HG02885 (cell line): ENCODE measurements around the gene ASXL3.

Source experiments
- ATAC-seq: cut with Tn5 transposase; IDR thresholded peaks from one replicate; pipeline ENCODE4 v1.9.1; 2021; ENCODE audit warnings: mild to moderate bottlenecking; ENCODE audit not compliant: unreplicated experiment, poor library complexity

The ASXL3 gene

DNA sequence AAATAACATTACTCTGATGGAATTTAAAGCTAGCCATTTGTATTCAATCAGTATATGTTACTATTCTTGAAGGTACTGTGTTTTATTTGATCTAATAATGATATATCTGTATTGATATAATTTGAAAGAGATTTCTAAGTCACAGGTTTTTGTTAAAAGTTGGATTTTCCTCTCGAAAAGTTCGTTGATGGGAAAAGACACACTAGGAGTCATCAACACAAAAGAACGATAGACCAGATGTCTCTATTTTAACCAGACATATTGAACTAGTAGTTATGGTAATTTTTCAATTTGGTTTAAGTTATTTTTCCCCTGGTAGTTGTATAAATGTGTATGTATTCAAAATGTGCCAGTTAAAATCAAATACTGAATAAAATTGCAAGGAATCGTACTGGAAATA, 2.5 kb downstream of the ASXL3 start:
- ATAC-seq, result no peak

DNA sequence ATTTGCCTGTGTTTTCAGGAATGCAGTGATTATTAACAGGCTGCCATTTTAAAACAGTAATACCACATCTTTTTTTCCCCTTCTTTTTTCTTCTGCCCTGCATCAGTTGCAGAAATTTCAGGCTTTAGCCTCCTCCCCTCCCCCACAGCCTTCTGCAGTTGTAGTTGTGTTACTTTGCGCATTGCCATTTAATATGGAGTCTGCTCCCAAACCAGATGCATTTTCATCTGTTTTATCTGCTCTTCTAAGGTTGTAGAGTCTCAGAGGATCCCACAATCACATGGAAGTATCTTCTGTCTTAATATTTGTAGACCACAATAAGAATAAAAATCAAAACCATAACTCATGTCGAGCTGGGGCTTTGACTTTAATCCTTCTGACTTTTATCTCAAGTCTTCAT, 3.8 kb downstream of the ASXL3 start:
- no peak for ATAC-seq

DNA sequence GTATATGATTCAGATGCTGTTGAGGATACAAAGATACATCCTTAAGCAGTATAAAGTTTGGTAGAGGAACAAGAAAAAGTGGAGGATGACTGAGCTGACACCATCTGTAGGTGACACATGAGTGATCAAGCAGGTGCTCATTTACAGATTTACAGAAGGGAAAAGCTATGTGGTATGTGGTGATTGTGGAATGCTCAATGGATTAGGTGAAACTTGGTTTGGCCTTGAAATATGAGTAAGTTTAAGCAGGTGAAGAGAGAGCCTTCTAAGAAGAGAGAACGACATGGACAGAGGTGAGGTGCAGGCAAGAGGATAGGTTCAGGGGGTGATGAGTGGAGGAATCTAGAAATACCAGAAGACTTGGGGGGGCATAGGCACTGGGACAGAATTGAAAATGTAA, 5.9 kb downstream of the ASXL3 start:
- no peak for ATAC-seq

DNA sequence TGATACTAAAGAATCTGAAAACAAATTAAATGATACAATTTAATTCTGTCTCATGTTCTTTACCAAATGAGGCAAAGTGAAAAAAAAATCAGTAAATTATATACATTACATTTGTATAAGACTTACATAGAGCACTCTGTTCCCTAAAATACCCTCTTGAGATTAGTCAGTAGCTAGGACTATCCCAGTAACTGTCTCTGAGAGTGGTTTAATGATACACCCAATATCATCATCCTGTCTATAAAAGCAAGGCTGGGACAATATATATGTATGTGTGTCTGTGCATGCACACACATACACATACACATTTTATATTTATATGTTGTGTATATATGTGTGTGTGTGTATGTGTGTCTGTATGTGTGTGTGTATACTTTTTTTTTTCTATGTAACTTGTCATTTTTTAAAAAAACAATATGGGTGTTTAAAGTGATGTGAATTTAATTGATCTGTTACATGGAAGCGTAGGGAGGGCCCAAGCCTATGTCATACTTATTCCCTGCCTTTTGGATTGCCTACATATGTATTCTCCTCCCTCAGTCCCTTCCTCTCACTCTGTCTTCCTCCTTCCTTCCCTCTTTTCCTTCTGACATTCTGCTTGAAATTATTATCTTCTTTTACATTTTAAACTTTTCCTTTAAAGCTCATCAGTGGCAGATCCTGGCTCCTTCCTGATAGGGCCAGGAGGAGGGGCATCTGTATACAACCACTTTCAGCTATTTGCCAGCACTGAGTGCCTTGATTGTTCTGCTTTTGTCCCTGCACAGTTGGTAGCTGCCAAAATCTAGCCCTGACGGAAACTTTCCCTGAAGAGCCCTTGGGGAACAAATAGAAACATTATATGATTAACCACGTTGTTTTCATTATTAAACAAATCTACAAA, 6.8 kb downstream of the ASXL3 start:
- ATAC-seq, result no peak

DNA sequence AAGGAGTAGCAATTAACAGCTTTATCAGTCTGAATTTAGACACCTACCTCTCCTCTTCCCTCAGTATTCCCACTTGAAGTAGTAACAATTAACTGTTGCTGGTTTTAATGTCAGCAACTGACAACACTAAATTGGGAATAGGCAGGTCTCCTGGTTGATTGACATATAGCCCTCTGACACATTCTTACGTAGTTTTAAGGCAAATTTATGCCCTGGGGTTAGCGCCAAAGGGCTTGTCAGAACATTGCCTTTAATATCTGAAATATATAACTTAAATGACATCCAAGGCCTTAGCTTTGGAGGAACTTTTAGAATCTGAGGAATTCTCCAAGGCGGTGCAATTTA, 7.4 kb downstream of the ASXL3 start:
- no peak for ATAC-seq

DNA sequence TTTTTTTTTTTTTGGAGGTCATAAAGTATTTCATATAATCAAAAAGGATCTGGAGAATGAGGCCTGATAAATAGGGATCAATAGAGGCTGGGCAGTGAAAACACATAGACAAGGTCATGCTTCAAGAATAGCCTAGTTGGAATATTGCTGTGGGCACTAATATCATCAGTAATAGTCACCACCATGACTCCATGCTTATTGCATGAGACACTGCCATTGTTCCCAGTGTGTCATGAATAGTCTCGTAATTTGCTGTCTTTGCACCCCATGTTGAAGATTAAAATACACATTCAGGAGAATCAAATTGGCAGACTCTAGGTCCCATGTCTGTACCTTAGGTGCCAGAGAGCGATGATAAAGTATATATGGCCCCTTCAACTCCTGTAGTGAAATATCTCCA, 10.3 kb downstream of the ASXL3 start:
- no peak for ATAC-seq

DNA sequence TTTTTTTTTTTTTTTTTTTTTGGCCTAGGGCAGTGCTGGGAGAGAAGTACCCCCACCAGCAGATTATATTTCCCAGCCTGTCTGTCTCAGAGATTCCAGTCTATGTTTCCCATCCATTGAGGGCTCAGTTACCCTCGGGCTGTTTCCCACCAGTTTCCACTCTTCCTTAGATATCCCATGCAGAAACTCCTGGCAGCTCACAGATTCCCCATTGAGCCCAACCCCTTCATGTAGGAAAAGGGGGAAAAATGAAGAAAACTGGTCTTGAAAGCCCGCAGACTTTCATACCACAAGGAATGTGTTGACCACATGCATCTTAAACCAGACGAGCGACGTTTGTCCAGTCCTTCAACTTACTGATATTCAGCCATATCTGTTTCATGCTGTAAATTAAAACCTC, 15.2 kb downstream of the ASXL3 start:
- no peak for ATAC-seq

DNA sequence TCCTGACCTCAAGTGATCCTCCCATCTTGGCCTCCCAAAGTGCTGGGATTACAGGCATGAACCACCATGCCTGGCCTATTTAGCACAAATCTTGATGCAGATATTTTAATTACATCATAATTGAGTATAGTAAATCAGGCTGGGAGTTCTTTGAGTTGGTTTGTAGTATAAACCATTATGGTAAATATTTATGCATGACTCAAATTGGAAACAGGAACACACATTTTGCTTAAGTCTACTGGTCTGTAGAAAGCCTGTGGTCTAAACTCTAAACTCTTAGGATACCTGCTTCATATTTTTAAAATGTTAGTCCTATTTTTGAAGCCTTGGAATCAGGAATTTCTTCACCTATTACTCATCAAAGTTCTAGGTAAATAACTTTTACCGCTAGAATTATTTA, 16.8 kb downstream of the ASXL3 start:
- ATAC-seq, result no peak

DNA sequence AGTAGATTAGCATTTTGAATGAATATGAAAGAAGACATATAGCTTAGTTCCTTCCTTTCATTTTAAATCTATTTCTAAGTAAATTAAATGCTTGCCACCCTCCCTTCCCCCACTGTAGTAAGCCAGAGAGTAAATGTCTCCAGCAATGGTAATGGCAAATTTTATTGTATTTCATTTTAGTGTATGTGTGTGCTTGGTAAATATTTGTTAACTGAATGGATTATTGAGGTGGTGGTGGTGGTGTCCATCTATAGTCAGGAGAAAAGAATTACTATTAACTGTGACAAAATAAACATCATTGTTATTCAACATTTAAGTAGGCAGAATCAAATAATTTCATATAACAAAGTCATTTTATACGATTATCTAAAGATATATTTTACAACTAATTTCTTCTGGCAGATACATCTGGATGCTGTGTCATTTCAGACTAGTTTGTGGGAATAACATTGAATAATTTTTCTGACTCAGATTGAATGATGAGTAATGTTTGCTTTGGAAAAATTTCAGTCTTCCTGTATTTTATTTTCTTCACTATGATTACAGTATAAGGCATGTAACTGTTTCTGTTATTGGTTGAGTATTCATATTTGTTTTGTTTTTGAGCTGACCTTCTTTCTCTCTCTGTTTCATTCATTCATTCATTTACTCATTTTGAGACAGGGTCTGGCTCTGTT, 18.3 kb downstream of the ASXL3 start:
- no peak for ATAC-seq

DNA sequence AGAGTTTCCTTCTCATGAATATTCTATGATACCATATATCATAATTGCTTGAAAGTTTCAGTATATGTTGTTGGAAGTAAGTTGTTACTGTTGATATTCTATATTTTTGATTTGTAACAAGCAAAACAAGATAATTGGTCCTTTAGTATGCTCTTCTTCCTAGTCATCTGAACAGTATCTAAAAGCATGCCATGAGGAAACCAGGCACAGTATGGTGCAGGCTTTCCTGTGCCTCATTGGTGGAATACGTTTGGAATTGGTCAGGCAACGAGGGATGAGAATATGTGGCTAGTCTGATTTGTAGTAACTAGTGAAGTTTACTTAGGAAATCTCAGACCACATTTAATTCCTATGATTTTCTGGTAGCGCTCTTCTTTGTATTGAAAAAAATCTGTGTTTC, 22.8 kb downstream of the ASXL3 start:
- ATAC-seq, result no peak

DNA sequence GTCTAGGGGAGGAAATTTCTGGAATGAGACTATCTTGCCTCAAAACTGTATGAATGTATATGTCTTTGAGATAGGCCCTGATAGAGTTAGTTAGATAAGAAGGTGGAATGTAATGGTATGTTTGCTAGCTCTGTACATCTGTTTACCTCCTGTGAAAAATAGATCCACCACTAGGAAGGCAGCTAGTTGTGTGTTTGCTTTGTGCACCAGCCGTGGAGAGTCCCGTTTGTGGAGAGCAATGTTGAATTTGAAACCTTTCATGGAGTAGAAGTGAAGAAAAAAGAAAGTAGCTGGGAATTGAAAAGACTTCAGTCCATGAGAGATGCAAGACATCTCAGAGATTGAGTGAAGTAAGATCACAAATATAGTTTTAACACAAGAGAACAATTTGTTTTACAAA, 25.4 kb downstream of the ASXL3 start:
- no peak for ATAC-seq

DNA sequence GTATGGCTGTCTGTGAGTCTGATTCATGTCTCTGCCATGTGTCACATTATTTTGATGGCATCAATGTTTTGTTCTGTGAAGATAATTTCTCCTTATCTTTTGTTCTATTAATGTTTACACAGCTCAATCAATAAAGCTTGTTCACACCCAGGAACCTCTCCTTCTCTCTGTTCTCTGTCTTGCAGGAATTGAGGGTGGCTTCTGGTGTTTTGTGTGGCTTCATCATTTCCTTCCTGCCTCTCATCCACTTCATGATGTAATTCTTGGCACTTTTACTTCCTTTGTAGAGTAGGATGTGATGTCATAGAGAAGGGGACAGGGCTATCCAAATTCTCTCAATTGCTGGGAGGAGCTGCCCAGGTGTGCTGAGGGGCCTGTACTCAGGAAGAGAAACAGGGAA, 27.2 kb downstream of the ASXL3 start:
- no peak for ATAC-seq

DNA sequence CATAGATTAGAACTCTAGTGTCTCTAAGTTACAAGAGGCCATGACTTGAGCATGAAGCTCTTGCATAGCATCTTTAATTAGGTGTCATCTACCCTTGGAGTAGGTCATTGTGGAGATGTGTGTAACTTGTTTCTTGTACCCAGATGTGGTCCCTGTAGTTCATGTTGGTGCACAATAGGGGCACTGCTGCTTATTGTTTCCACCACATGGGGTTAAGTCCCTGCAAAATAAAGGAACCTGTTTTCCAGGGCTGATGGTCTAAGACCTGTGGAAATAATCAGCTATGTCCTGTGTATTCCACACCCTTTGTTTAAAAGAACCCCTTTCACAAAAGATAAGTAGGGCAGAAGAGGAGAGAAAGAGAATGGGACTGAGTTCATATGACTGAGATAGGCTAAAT, 28.6 kb downstream of the ASXL3 start:
- no peak for ATAC-seq

DNA sequence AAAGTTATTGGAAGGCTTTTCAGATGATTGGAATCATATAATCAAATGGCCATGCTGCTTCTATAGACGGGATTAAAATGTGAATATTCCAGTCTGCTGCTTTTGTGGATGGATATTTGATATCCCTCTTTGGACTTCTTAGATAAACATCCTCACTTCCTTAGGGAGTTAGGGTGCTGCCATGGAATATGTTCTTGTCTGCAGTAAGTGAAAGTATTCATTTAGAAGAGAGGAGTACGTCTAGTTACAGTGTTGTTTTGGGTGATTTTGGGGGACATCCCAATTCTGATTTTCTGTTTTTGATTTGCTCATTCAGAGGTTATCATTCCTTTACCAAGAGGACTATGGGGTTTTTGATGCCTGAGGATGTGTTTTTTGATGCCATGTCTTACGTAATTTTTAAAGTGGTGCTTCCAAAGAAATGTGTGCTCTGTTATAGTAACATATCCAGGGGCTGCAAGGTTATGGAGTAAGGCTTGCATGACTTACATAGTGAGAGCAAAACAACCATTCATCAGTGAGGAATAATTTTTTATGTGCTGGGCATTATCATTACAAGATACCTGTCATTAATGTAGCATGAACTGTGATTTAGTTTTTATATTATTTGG, 33.6 kb downstream of the ASXL3 start:
- ATAC-seq, result no peak

DNA sequence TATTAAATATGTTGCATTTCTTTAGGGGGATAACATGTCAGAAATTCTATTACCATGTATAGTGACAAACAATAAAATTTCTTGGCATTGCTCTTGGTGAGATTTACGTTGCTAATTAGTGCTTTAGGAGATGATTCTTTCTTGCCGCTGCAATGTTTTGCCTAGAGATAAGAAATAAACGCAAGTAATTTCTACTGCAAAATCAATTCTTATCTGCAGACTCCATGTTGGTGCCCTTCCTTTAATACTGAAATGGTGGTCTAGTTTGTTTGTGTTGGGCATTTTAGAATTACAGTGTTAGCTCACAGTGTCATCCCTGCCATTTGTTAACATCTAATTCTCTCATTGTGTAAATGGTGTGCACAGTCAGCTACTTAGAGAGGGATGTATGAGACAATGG, 34.6 kb downstream of the ASXL3 start:
- ATAC-seq, result no peak

DNA sequence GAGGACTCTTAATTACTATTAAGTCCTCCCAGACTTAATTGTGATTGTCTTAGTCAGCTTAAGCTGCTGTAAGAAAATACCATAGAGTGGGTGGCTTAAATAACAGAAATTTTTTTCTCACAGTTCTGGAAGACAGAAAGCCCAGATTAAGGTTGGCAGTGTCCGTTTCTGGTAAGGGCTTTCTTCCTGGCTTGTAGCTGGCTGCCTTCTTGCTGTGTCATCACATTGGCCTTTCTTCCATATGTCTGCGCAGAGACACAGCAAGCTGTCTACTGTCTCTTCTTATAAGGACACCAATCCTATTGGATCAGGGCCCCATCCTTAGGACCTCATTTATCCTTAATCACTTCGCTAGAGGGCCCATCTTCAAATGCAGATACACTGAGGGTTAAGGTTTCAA, 38.5 kb downstream of the ASXL3 start:
- ATAC-seq, result no peak

DNA sequence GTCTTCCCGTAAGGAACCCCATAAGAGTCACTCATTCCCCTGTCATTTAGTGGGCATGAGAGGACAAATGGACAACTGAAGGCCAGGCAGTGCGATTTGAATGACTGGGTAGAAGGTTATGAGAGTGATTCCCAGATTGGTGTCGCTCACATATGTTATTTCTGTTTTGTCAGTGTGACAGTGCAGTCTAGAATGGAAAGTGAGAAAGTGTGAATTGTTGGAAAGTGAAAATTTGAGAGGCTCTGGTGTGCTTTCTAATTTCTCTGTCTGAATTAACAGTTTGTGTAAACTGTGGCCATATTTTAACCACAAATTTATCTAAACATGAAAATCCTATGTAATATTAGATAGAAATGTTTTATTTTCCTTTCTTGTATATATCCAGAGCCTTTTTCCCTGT, 49.1 kb downstream of the ASXL3 start:
- no peak for ATAC-seq

DNA sequence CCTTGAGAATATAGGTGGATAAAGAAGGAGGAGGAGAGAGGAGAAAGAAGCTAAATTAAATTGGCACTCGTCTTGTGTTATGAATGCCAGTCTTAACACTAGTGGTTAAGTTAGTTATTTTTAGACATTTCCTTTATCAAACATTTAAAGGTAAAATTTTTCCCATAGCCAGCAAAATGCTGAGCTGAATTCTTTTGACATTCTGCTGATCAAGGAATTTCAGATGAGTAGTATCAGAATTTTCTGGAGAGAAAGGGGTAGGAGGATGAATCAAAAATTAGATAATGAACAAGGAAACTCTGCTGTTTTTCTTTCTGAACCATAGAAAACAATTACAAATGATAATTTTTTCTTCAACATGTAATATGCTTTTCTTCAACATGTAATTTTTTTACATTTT, 52.5 kb downstream of the ASXL3 start:
- ATAC-seq, result no peak

DNA sequence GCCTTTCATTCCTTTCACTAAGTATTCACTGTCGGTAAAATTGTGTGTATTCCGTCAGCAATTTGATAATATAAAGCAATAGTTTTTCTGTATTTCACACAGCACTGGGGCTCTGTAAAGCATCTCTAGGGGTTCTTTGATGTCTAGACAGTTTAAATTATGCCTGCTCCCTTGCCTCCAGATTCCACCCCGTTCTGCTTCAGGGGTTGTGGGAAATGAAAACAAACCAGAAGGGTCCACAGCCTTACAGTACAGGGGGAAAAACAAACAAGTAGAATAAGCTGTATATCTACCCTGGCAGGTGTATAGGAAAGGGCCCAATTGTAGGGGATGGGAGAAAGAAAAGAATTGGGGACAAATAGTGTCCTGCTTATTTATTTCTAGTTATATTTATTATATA, 63.1 kb downstream of the ASXL3 start:
- ATAC-seq, result no peak

DNA sequence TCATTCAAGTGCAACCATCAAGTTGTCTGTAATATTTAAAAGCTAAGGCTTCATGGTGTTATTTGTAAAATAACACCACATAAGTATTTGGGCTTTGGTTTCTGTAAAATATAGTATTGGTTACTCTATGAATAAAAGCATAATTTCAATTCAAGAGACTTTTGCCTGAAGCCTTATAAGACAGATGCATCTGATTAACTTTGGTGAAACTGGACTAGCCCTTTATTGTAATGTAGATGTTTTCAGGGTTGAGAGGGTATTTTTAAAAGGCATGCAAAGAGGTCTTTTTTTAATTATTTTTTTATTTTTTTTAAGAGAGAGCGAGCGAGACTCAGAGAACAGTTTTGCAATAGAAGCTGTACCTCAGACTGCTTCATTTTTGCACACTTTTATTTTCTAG, 66.5 kb downstream of the ASXL3 start:
- ATAC-seq, result no peak

DNA sequence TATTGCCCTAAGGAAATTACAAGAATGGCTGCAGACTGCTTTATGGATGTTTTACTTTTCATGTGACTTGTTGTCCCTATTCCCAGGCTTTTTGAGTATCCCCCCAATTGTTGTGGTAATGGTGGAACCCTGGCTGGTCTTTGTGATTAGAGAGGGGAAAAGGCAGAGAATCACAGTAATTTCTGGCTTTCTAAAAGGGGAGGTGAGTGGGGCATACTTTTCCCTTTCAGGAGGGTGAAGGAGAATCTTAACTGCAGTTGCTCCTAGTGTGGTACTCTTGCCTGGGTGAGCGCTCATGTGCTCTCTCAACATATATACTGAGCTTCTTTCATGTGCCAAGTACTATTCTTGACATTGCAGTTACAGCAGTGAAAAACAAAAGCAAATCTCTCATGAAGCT, 69.3 kb downstream of the ASXL3 start:
- no peak for ATAC-seq

DNA sequence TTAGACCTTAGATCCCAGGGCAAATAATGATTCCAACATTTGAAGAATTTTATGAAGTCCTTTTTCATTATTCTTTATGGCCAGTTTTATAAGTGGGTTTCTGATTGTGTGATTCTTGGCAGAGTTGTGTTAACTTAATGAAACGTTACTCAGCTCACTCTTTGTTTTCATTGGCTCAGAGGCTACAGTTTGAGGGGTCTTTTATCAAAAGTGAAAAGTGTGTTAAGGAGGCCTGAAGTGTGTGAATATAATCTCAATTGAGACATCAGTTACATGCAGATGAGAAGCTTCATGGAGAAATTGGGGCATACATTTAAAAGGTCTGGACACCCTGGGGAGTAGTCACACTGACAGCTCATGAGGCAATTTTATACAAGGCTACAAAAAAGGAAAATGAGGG, 74.6 kb downstream of the ASXL3 start:
- ATAC-seq, result no peak
